ENCODE measurements around the gene CNTNAP2. TPM values are rescaled to one million over a fixed set of nuclear protein-coding genes. Genes with fewer than 3 reads are reported as not detected.

Gene CNTNAP2
- total and polyA plus RNA-seq, 2 of the 8 experiments (the other 6 are each of a cell fraction or from before 2014, with no cell fraction given), result 27.9 to 71.0 TPM

DNA sequence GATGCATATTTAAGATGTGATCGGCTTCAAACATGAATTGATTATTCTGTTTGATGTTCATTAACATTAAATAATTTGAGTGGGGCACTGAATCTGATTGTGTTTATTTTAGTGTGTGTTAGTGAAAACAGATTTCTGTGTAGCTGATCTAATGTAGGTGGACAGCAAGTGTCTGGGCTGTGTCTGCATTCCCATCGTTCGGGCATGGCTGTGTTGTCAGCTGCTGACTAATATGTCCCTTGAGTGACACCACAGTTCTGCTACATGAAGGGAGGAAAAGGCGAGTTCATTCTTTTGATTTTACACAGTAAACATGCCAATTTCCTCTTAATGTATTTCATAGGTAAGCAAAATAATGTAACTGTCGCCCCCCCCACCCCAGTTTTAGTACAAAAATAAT, 203.0 kb downstream of the CNTNAP2 start:
- no peak overlapping the region for H2BK120ac ChIP-seq (replicated peaks; ENCODE audit: low read depth, low read length)
- no peak overlapping the region for H2AK5ac ChIP-seq (ENCODE audit: low read depth, low read length)
- 84% methylated on average over 5 of the region's 5 CpGs; no CpG with 5 or more reads in 1 of the 2 experiments for WGBS, 2 experiments (ENCODE audit: extremely low coverage in 1 of 2, insufficient coverage in 1 of 2, insufficient read length in 1 of 2, insufficient replicate concordance in 2 of 2, low coverage in 1 of 2, low lambda C conversion rate in 2 of 2, missing lambda C conversion rate in 1 of 2)
- H2AFZ ChIP-seq (ENCODE audit: low read length), result no peak overlapping the region
- no peak overlapping the region for H4K5ac ChIP-seq (ENCODE audit: insufficient read length, low read depth, low read length)
- peaks cover 0 to 3% (median 0%) of the 10 kb centered on the region in 4 experiments; a peak in 2 of 7 replicates for H3K4me1 ChIP-seq (replicated peaks in 1 of 4; ENCODE audit: control insufficient read depth in 3 of 4, insufficient read depth in 4 of 4, low read length in 3 of 4)
- no peak overlapping the region for H2BK15ac ChIP-seq (ENCODE audit: low read length)
- H3K56ac ChIP-seq (replicated peaks; ENCODE audit: insufficient read length, low read depth, low read length), result no peak overlapping the region
- H3K36me3 ChIP-seq (ENCODE audit: control insufficient read depth in 2 of 4, insufficient read depth in 4 of 4, low read length in 3 of 4), result no peaks in the 10 kb centered on the region
- no peaks in the 10 kb centered on the region for H3K79me1 ChIP-seq (ENCODE audit: low read depth, low read length)
- ChIA-PET POLR2A (ENCODE audit: partially characterized antibody) (no interaction called here), CTCF (ENCODE audit: partially characterized antibody) (no interaction called here)
- H3K27ac ChIP-seq (ENCODE audit: low read depth, low read length), result no peak overlapping the region
- FAIRE-seq, result no peak
- H2BK12ac ChIP-seq (ENCODE audit: low read depth, low read length), result no peak overlapping the region
- no peak overlapping the region for H2BK20ac ChIP-seq (ENCODE audit: low read length)
- H3K14ac ChIP-seq (ENCODE audit: insufficient read length), result no peak overlapping the region
- H2BK5ac ChIP-seq (ENCODE audit: low read depth, low read length), result no peak overlapping the region
- no peak overlapping the region for H3K9ac ChIP-seq (replicated peaks in 1 of 4; ENCODE audit: extremely low read depth in 1 of 4, low read depth in 3 of 4, low read length in 3 of 4)
- no peaks in the 10 kb centered on the region for H4K20me1 ChIP-seq (replicated peaks in 1 of 2; ENCODE audit: control insufficient read depth in 1 of 2, insufficient read depth in 2 of 2, low read length in 2 of 2)
- H3K9me3 ChIP-seq (ENCODE audit: insufficient read depth in 2 of 2, low read depth in 1 of 2, low read length in 1 of 2), result no peaks in the 10 kb centered on the region
- H4K8ac ChIP-seq (ENCODE audit: extremely low read depth, insufficient read depth, low read length), result no peak overlapping the region
- no peak overlapping the region for H3K4ac ChIP-seq (replicated peaks; ENCODE audit: insufficient read length, low read depth, low read length)
- H3K18ac ChIP-seq (ENCODE audit: extremely low read depth, low read length), result no peak overlapping the region
- H3K23me2 ChIP-seq (ENCODE audit: low read depth, low read length), result no peaks in the 10 kb centered on the region
- no peak overlapping the region for H3K4me3 ChIP-seq (ENCODE audit: extremely low read depth in 1 of 4, insufficient read depth in 2 of 4, low read depth in 3 of 4, low read length in 4 of 4)
- H3K79me2 ChIP-seq (ENCODE audit: control insufficient read depth in 1 of 2, insufficient read depth in 2 of 2, low read length in 2 of 2), result no peaks in the 10 kb centered on the region
- H4K91ac ChIP-seq (replicated peaks; ENCODE audit: insufficient read length, low read length), result no peak overlapping the region
- no peak overlapping the region for H3K23ac ChIP-seq (ENCODE audit: insufficient read length)
- DNase-seq (ENCODE audit: low read depth in 1 of 2, low spot score in 2 of 2), result no peak
- H3K4me2 ChIP-seq (ENCODE audit: insufficient read depth in 1 of 2, low read depth in 2 of 2, low read length in 2 of 2), result no peak overlapping the region
- H3K27me3 ChIP-seq (replicated peaks in 1 of 4; ENCODE audit: control insufficient read depth in 3 of 4, extremely low read depth in 1 of 4, insufficient read depth in 3 of 4, low read length in 3 of 4), result no peaks in the 10 kb centered on the region
- TF ChIP-seq, protein P1, sequence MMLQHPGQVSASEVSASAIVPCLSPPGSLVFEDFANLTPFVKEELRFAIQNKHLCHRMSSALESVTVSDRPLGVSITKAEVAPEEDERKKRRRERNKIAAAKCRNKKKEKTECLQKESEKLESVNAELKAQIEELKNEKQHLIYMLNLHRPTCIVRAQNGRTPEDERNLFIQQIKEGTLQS (IDR thresholded peaks at IDR 0.05; ENCODE audit: insufficient read depth, low read depth, low read length), result no peak
- no peak for TF ChIP-seq EGR1 (IDR thresholded peaks at IDR 0.05; ENCODE audit: borderline replicate concordance, low read depth, low read length)
- TF ChIP-seq SIX5 (IDR thresholded peaks at IDR 0.05; ENCODE audit: low read depth, low read length), result no peak
- TF ChIP-seq, protein P2, sequence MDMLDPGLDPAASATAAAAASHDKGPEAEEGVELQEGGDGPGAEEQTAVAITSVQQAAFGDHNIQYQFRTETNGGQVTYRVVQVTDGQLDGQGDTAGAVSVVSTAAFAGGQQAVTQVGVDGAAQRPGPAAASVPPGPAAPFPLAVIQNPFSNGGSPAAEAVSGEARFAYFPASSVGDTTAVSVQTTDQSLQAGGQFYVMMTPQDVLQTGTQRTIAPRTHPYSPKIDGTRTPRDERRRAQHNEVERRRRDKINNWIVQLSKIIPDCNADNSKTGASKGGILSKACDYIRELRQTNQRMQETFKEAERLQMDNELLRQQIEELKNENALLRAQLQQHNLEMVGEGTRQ (IDR thresholded peaks at IDR 0.05; ENCODE audit: low read length), result no peak
- TF ChIP-seq KDM1A (IDR thresholded peaks at IDR 0.05; ENCODE audit: borderline replicate concordance, low read length), result no peak
- TF ChIP-seq YY1 (IDR thresholded peaks at IDR 0.05; ENCODE audit: low read depth, low read length), result no peak
- TF ChIP-seq KDM4A (IDR thresholded peaks at IDR 0.05; ENCODE audit: low read depth, low read length, severe bottlenecking), result no peak
